Trophoblast cell (in vitro differentiated cells and primary cell): ENCODE data around the gene RGPD3.
"Not testable (repeated sequence)": the region's sequence is repeated elsewhere in the genome, so short reads cannot be mapped to it uniquely, and the experiment has no call there.

Experiments
- DNase-seq, 2 donors: peaks; one replicate each; pipeline ENCODE4 v3.0.0-alpha.2; 2016
- H2AFZ ChIP-seq: 2 replicates; pipeline ENCODE4 v1.6.1; 2013; ENCODE audit warnings: low read length, moderate library complexity, mild to moderate bottlenecking; ENCODE audit not compliant: insufficient read depth, poor library complexity
- H2AK5ac ChIP-seq: 2 replicates; pipeline ENCODE4 v1.6.1; 2013; ENCODE audit warnings: mild to moderate bottlenecking, low read length
- H2BK120ac ChIP-seq: 2 replicates; pipeline ENCODE4 v1.6.1; 2013; ENCODE audit warnings: low read length, mild to moderate bottlenecking, moderate library complexity; ENCODE audit not compliant: insufficient read depth, poor library complexity
- H2BK12ac ChIP-seq: 2 replicates; pipeline ENCODE4 v1.6.1; 2013; ENCODE audit warnings: mild to moderate bottlenecking, low read length, moderate library complexity
- H2BK5ac ChIP-seq: 2 replicates; pipeline ENCODE4 v1.6.1; 2013; ENCODE audit warnings: low read length, low read depth, moderate library complexity, mild to moderate bottlenecking; ENCODE audit not compliant: poor library complexity
- H3K14ac ChIP-seq: 2 replicates; pipeline ENCODE4 v1.6.1; 2013; ENCODE audit warnings: mild to moderate bottlenecking, low read length
- H3K18ac ChIP-seq: 2 replicates; pipeline ENCODE4 v1.6.1; 2013; ENCODE audit warnings: mild to moderate bottlenecking, low read length
- H3K23ac ChIP-seq: 2 replicates; pipeline ENCODE4 v1.6.1; 2013; ENCODE audit warnings: low read length
- H3K27ac ChIP-seq: 2 replicates; pipeline ENCODE4 v1.5.1; 2013; ENCODE audit warnings: low read depth, mild to moderate bottlenecking, inconsistent platforms, low read length, moderate library complexity
- H3K27me3 ChIP-seq: 2 replicates; pipeline ENCODE4 v1.6.1; 2013; ENCODE audit warnings: inconsistent platforms, mild to moderate bottlenecking, low read length, moderate library complexity; ENCODE audit not compliant: insufficient read depth
- H3K36me3 ChIP-seq, 2 experiments: 1 replicate in 1 of 2; 2 replicates in 1 of 2; pipeline ENCODE4 v1.6.1; 2013; ENCODE audit warnings: low read length in 2 of 2, mild to moderate bottlenecking in 2 of 2, moderate library complexity in 1 of 2; ENCODE audit not compliant: insufficient read depth in 2 of 2, control insufficient read depth in 1 of 2
- H3K4ac ChIP-seq: 2 replicates; pipeline ENCODE4 v1.6.1; 2013; ENCODE audit warnings: low read depth, mild to moderate bottlenecking, low read length, moderate library complexity
- H3K4me1 ChIP-seq, 2 experiments: 1 replicate in 1 of 2; 2 replicates in 1 of 2; pipeline ENCODE4 v1.6.1; 2013; ENCODE audit warnings: low read length in 2 of 2, mild to moderate bottlenecking in 2 of 2, moderate library complexity in 1 of 2; ENCODE audit not compliant: insufficient read depth in 2 of 2, control insufficient read depth in 1 of 2
- H3K4me2 ChIP-seq: 2 replicates; pipeline ENCODE4 v1.6.1; 2013; ENCODE audit warnings: inconsistent platforms, mild to moderate bottlenecking, low read length, moderate library complexity
- H3K4me3 ChIP-seq: 2 replicates; pipeline ENCODE4 v1.5.1; 2013; ENCODE audit warnings: mild to moderate bottlenecking, low read depth, low read length, inconsistent platforms
- H3K79me1 ChIP-seq: one replicate; pipeline ENCODE4 v1.6.1; 2013; ENCODE audit warnings: low read length
- H3K79me2 ChIP-seq: 2 replicates; pipeline ENCODE4 v1.6.1; 2013; ENCODE audit warnings: low read length, mild to moderate bottlenecking; ENCODE audit not compliant: control insufficient read depth, insufficient read depth, poor library complexity
- H3K9ac ChIP-seq: 2 replicates; pipeline ENCODE4 v1.6.1; 2013; ENCODE audit warnings: mild to moderate bottlenecking, low read length
- H3K9me3 ChIP-seq: 2 replicates; pipeline ENCODE4 v1.6.1; 2013; ENCODE audit warnings: low read depth, mild to moderate bottlenecking, control low read depth, inconsistent platforms, low read length; ENCODE audit not compliant: insufficient read depth
- H4K12ac ChIP-seq: 2 replicates; pipeline ENCODE4 v1.6.1; 2013; ENCODE audit warnings: low read depth, mild to moderate bottlenecking, low read length, moderate library complexity
- H4K8ac ChIP-seq: 2 replicates; pipeline ENCODE4 v1.6.1; 2013; ENCODE audit warnings: low read depth, mild to moderate bottlenecking, low read length, moderate library complexity
- H4K91ac ChIP-seq: one replicate; pipeline ENCODE4 v1.6.1; 2013; ENCODE audit warnings: low read depth, mild to moderate bottlenecking, low read length, moderate library complexity
- WGBS: extraction: QIAGEN DNeasy Blood & Tissue Kit; methylation state at CpG from one replicate; pipeline ENCODE4 v1.1.7; 2013; ENCODE audit warnings: missing lambda C conversion rate; ENCODE audit not compliant: insufficient read length, insufficient coverage; ENCODE audit errors: extremely low coverage; 5-methylcytosine and 5-hydroxymethylcytosine counted together

The RGPD3 gene

DNA sequence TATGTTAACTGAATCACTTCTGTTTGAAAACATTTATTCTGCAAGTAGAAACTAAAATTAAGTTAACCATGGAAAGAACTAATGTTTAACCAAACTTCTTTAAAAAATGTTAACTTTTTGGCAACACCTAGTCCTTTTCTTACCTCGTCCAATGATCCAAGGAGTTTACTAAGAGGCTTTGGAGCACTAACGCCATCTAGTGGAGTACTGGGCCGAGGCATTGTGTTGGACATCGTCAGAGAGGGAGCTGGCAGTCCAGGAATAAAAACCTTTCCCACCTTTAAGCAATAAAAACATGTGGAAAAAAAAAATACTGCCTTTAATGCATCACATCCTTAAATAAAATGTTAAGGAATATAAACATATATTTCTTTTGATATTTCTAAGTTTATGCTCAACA, 2.4 kb upstream of the RGPD3 start:
- not testable (repeated sequence) for H2AFZ ChIP-seq, H3K79me2 ChIP-seq, H4K91ac ChIP-seq, H3K18ac ChIP-seq, H3K4me3 ChIP-seq, H3K4ac ChIP-seq, H3K4me2 ChIP-seq, H3K14ac ChIP-seq, DNase-seq, H3K79me1 ChIP-seq, H3K23ac ChIP-seq, H2BK12ac ChIP-seq, H4K12ac ChIP-seq, H3K9me3 ChIP-seq, H3K27me3 ChIP-seq, H3K4me1 ChIP-seq, H2BK5ac ChIP-seq, H3K36me3 ChIP-seq, H4K8ac ChIP-seq, H3K9ac ChIP-seq, H2AK5ac ChIP-seq, H2BK120ac ChIP-seq, H3K27ac ChIP-seq
- no CpG with 5 or more reads among the region's 4 CpGs for WGBS

GRCh38 chr2:106467516-106467915, 697 bp downstream of the RGPD3 start:
- H3K4me3 ChIP-seq, H2BK5ac ChIP-seq, H3K23ac ChIP-seq, H3K18ac ChIP-seq, H3K79me1 ChIP-seq, H2BK120ac ChIP-seq, H3K79me2 ChIP-seq, H3K4me1 ChIP-seq, H3K36me3 ChIP-seq, H2BK12ac ChIP-seq, H3K9me3 ChIP-seq, H3K9ac ChIP-seq, DNase-seq, H2AFZ ChIP-seq, H4K12ac ChIP-seq, H4K8ac ChIP-seq, H3K4me2 ChIP-seq, H2AK5ac ChIP-seq, H4K91ac ChIP-seq, H3K27me3 ChIP-seq, H3K27ac ChIP-seq, H3K4ac ChIP-seq, H3K14ac ChIP-seq: not testable (repeated sequence)
- WGBS, result no CpG with 5 or more reads among the region's 49 CpGs

- not testable (repeated sequence) for H3K14ac ChIP-seq, H2BK12ac ChIP-seq, H4K91ac ChIP-seq, H3K18ac ChIP-seq, H3K23ac ChIP-seq, H3K36me3 ChIP-seq, H3K4me3 ChIP-seq, H3K27ac ChIP-seq, H3K4me2 ChIP-seq, H2AK5ac ChIP-seq, H3K9me3 ChIP-seq, H3K79me2 ChIP-seq, H3K4ac ChIP-seq, H3K9ac ChIP-seq, H2BK5ac ChIP-seq, H3K27me3 ChIP-seq, H2AFZ ChIP-seq, H3K79me1 ChIP-seq, H3K4me1 ChIP-seq, H4K12ac ChIP-seq, H2BK120ac ChIP-seq, H4K8ac ChIP-seq
- no CpG with 5 or more reads among the region's 10 CpGs for WGBS
- peak in 1 of 2 donors; percentile 23 for DNase-seq
These were observed 6.3 kb downstream of the RGPD3 start for GRCh38 chr2:106461882-106462281.

GRCh38 chr2:106390680-106391079, 77.5 kb downstream of the RGPD3 start:
- not testable (repeated sequence) for H3K36me3 ChIP-seq, H2BK120ac ChIP-seq, H3K4ac ChIP-seq, H3K4me3 ChIP-seq, H3K9ac ChIP-seq, H3K18ac ChIP-seq, H2BK5ac ChIP-seq, H4K12ac ChIP-seq, H4K8ac ChIP-seq, H4K91ac ChIP-seq, H3K4me1 ChIP-seq, H3K27me3 ChIP-seq, H3K23ac ChIP-seq, H3K4me2 ChIP-seq, H3K27ac ChIP-seq, DNase-seq, H2AFZ ChIP-seq, H3K79me1 ChIP-seq, H2BK12ac ChIP-seq, H3K79me2 ChIP-seq, H3K9me3 ChIP-seq, H2AK5ac ChIP-seq, H3K14ac ChIP-seq
- WGBS, result no CpG with 5 or more reads among the region's 5 CpGs
